ENCODE data around the gene SMPX. TPM values are rescaled to one million over a fixed set of nuclear protein-coding genes. Genes with fewer than 3 reads are reported as not detected.
A peak's percentile ranks its signal among the peaks of the same experiment; 100 is the strongest.

SMPX gene
- total RNA-seq, 1 donor from 2014 or later, result not detected

DNA sequence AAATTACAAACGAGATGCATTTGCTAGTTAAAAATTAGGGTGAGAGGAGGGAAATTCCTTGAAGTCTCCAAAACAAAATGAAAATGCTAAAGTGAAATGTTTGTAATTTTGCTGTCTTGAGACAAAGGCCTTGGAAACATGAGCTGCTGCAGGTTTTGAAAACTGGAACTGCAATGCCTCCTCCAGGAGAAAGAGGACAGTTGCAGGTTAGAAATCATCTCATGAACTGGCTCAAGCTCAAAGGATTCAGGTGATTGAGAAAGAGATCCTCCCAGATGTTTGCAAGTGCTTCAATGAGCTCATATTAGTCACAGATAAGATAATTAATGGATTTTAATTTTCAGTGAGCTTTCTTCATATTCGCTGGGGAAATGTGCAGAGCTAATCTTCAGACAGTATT, 32.4 kb downstream of the SMPX start:
- DNase-seq (ENCODE audit: low read depth) (no peak), FAIRE-seq (peak; percentile 95)
- H3K9me3 Mint-ChIP-seq (ENCODE audit: unreplicated experiment), result no peaks in the 10 kb centered on the region

DNA sequence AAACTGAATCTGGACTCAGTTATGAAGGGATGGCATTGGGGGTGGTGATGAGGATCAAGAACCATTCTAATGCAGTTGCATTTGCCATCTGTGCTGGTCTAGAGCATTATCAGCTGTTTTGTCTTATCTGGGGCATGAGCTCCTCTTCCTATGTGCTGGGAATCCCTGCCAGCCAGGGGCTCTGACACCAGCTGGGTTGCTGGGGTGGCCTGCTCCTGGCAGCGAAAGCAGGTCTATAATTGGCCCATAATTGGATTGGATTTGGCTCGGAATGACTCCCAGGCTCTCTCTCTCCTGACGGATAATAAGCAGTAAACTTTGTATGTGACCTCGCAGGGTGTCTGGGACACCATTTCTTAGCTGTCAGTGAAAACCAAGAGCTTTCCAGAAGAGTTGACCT, 34.1 kb downstream of the SMPX start:
- Mint-ChIP-seq H3K4me3 (ENCODE audit: unreplicated experiment) (no peak overlapping the region), H3K36me3 (ENCODE audit: low read depth, unreplicated experiment) (no peaks in the 10 kb centered on the region), H3K27me3 (ENCODE audit: low read depth, unreplicated experiment) (no peaks in the 10 kb centered on the region), H3K4me1 (ENCODE audit: low read depth, unreplicated experiment) (no peaks in the 10 kb centered on the region), H3K9me3 (ENCODE audit: unreplicated experiment) (no peaks in the 10 kb centered on the region), H3K27ac (ENCODE audit: unreplicated experiment) (no peak overlapping the region)
- Histone ChIP-seq H2AFZ (ENCODE audit: low read depth, low read length) (no peak overlapping the region), H3K79me2 (ENCODE audit: insufficient read depth, low read length) (no peaks in the 10 kb centered on the region), H3K27ac (ENCODE audit: low read depth, low read length) (no peak overlapping the region), H3K9me3 (ENCODE audit: insufficient read depth, low read depth, low read length) (no peaks in the 10 kb centered on the region), H3K4me3 (ENCODE audit: insufficient read depth, low read depth, low read length) (no peak overlapping the region), H3K27me3 (ENCODE audit: insufficient read depth, low read length) (no peaks in the 10 kb centered on the region), H3K9ac (ENCODE audit: low read length) (no peak overlapping the region), H3K4me2 (ENCODE audit: low read length) (no peak overlapping the region), H3K36me3 (ENCODE audit: insufficient read depth, low read length) (no peaks in the 10 kb centered on the region), H4K20me1 (ENCODE audit: insufficient read depth, low read length) (no peaks in the 10 kb centered on the region), H3K4me1 (ENCODE audit: insufficient read depth, low read length) (peaks cover 7% of the 10 kb centered on the region)
- DNase-seq (ENCODE audit: low read depth), result no peak
- no peak for FAIRE-seq
- TF ChIP-seq, protein P1, sequence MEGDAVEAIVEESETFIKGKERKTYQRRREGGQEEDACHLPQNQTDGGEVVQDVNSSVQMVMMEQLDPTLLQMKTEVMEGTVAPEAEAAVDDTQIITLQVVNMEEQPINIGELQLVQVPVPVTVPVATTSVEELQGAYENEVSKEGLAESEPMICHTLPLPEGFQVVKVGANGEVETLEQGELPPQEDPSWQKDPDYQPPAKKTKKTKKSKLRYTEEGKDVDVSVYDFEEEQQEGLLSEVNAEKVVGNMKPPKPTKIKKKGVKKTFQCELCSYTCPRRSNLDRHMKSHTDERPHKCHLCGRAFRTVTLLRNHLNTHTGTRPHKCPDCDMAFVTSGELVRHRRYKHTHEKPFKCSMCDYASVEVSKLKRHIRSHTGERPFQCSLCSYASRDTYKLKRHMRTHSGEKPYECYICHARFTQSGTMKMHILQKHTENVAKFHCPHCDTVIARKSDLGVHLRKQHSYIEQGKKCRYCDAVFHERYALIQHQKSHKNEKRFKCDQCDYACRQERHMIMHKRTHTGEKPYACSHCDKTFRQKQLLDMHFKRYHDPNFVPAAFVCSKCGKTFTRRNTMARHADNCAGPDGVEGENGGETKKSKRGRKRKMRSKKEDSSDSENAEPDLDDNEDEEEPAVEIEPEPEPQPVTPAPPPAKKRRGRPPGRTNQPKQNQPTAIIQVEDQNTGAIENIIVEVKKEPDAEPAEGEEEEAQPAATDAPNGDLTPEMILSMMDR (IDR thresholded peaks at IDR 0.05; ENCODE audit: insufficient read depth, low read depth, low read length), result no peak

More for the DNA sequence above, 32.4 kb downstream of the SMPX start:
- no peak overlapping the region for H3K4me2 ChIP-seq (ENCODE audit: low read length)
- no peaks in the 10 kb centered on the region for H3K4me1 Mint-ChIP-seq (ENCODE audit: low read depth, unreplicated experiment)
- no peaks in the 10 kb centered on the region for H3K27me3 Mint-ChIP-seq (ENCODE audit: low read depth, unreplicated experiment)
- TF ChIP-seq EZH2 (IDR thresholded peaks at IDR 0.05; ENCODE audit: insufficient read depth, low read length), result no peak
- TF ChIP-seq, protein P1 (IDR thresholded peaks at IDR 0.05; ENCODE audit: insufficient read depth, low read depth, low read length), result peak; percentile 67
- peaks cover 7% of the 10 kb centered on the region for H3K4me1 ChIP-seq (ENCODE audit: insufficient read depth, low read length)
- no peak overlapping the region for H3K4me3 ChIP-seq (ENCODE audit: insufficient read depth, low read depth, low read length)
- no peak overlapping the region for H3K4me3 Mint-ChIP-seq (ENCODE audit: unreplicated experiment)
- no peaks in the 10 kb centered on the region for H3K79me2 ChIP-seq (ENCODE audit: insufficient read depth, low read length)
- no peak overlapping the region for H3K27ac Mint-ChIP-seq (ENCODE audit: unreplicated experiment)
- no peaks in the 10 kb centered on the region for H4K20me1 ChIP-seq (ENCODE audit: insufficient read depth, low read length)
- H3K9me3 ChIP-seq (ENCODE audit: insufficient read depth, low read depth, low read length), result no peaks in the 10 kb centered on the region
- H2AFZ ChIP-seq (ENCODE audit: low read depth, low read length), result no peak overlapping the region
- no peaks in the 10 kb centered on the region for H3K27me3 ChIP-seq (ENCODE audit: insufficient read depth, low read length)
- H3K9ac ChIP-seq (ENCODE audit: low read length), result no peak overlapping the region
- no peaks in the 10 kb centered on the region for H3K36me3 Mint-ChIP-seq (ENCODE audit: low read depth, unreplicated experiment)
- no peaks in the 10 kb centered on the region for H3K36me3 ChIP-seq (ENCODE audit: insufficient read depth, low read length)
- no peak overlapping the region for H3K27ac ChIP-seq (ENCODE audit: low read depth, low read length)

DNA sequence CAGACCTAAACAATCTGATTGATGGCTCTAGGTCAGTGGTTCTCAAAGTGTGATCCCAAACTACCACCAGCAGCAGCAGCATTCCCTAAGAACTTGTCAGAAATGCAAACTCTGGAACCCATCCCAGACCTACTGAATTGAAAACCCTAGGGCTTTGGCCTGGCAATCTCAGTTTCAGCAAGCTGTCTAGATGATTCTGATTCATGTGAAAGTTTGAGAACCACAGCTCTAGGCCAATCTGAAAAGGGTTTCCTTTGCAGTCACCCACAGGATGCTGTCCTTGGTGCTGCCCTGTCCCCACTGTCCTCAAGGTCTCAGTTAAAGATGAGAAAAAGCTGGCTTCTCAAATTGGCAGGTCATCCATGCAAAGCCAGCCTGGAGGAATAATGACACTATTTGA, 34.8 kb downstream of the SMPX start:
- no peaks in the 10 kb centered on the region for H3K36me3 ChIP-seq (ENCODE audit: insufficient read depth, low read length)
- no peak overlapping the region for H2AFZ ChIP-seq (ENCODE audit: low read depth, low read length)
- Mint-ChIP-seq H3K4me1 (ENCODE audit: low read depth, unreplicated experiment) (no peaks in the 10 kb centered on the region), H3K9me3 (ENCODE audit: unreplicated experiment) (no peaks in the 10 kb centered on the region), H3K4me3 (ENCODE audit: unreplicated experiment) (no peak overlapping the region), H3K27me3 (ENCODE audit: low read depth, unreplicated experiment) (no peaks in the 10 kb centered on the region), H3K36me3 (ENCODE audit: low read depth, unreplicated experiment) (no peaks in the 10 kb centered on the region), H3K27ac (ENCODE audit: unreplicated experiment) (no peak overlapping the region)
- DNase-seq (ENCODE audit: low read depth) (no peak), FAIRE-seq (no peak)
- H3K27me3 ChIP-seq (ENCODE audit: insufficient read depth, low read length), result no peaks in the 10 kb centered on the region
- no peaks in the 10 kb centered on the region for H3K79me2 ChIP-seq (ENCODE audit: insufficient read depth, low read length)
- no peak overlapping the region for H3K4me3 ChIP-seq (ENCODE audit: insufficient read depth, low read depth, low read length)
- no peaks in the 10 kb centered on the region for H4K20me1 ChIP-seq (ENCODE audit: insufficient read depth, low read length)
- H3K9ac ChIP-seq (ENCODE audit: low read length), result no peak overlapping the region
- TF ChIP-seq EZH2 (IDR thresholded peaks at IDR 0.05; ENCODE audit: insufficient read depth, low read length), result no peak
- TF ChIP-seq, protein P1 (IDR thresholded peaks at IDR 0.05; ENCODE audit: insufficient read depth, low read depth, low read length), result no peak
- H3K4me2 ChIP-seq (ENCODE audit: low read length), result no peak overlapping the region
- H3K4me1 ChIP-seq (ENCODE audit: insufficient read depth, low read length), result peaks cover 7% of the 10 kb centered on the region
- H3K27ac ChIP-seq (ENCODE audit: low read depth, low read length), result no peak overlapping the region
- no peaks in the 10 kb centered on the region for H3K9me3 ChIP-seq (ENCODE audit: insufficient read depth, low read depth, low read length)
